HG02981 (cell line): ENCODE data around the gene SH3GL3.

Experiments
- ATAC-seq: cut with Tn5 transposase; IDR thresholded peaks from one replicate; pipeline ENCODE4 v1.9.1; 2021; ENCODE audit warnings: mild to moderate bottlenecking, moderate library complexity; ENCODE audit not compliant: unreplicated experiment

Gene SH3GL3

DNA sequence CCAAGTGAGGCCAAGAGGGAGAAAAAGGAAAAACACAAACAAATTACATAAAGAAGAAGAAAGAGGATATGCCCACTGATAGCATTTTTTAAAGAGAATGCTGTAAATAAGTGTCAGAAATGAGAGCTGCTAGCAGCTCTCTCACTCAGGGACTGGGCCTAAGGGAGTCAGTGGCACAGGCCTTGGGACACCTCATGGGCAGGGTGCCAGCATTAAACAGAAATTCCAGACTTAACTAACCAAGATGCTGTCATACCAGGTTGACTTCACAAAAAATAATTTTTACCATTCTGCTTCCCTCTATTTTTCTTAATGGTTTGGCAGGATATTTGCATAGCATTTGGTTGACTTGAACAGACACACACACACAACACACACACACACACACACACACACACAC, 114.5 kb downstream of the SH3GL3 start:
- ATAC-seq, result no peak

DNA sequence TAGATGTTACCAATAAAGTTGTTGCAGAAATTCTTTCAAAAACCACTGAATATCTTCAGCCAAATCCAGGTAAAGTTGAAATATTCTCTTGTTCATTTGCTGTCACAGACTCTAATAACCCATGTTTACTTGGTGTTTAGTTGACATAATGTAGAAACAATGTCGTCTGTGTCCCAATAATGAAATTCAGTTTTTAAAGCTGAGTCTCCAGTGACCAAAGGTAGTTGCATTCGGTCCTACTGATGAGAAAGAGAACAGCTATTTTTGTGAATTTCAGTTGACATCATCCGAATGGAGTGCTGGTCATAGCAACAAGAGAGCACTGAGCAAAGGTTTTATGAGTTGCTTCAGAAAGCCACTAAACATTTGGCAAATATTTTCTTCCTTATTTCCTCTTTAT, 118.0 kb downstream of the SH3GL3 start:
- no peak for ATAC-seq

- ATAC-seq, result no peak
These were observed 118.5 kb downstream of the SH3GL3 start for GRCh38 chr15:83565553-83566159.

GRCh38 chr15:83567318-83567717, 120.2 kb downstream of the SH3GL3 start:
- ATAC-seq, result no peak

GRCh38 chr15:83569341-83569740, 122.2 kb downstream of the SH3GL3 start:
- no peak for ATAC-seq

DNA sequence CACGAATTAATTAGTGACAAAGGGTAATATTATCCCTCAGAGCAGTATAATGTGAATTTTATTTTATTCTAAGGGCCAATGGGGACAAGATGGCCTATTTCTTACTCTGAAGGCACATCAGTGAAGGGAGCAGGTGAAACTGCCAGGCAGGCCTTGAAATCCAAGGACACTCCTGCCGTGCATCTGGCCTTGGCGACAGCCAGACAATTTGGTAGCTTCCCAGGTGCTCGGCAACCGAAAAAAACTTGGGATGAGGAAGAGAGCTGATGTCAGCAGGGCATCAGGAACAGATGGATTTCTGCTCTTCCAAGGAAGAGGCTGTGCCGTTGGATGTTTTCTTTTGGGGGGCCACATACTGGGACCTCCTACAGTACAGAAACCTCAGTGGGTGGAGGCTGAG, 123.6 kb downstream of the SH3GL3 start:
- ATAC-seq, result no peak

DNA sequence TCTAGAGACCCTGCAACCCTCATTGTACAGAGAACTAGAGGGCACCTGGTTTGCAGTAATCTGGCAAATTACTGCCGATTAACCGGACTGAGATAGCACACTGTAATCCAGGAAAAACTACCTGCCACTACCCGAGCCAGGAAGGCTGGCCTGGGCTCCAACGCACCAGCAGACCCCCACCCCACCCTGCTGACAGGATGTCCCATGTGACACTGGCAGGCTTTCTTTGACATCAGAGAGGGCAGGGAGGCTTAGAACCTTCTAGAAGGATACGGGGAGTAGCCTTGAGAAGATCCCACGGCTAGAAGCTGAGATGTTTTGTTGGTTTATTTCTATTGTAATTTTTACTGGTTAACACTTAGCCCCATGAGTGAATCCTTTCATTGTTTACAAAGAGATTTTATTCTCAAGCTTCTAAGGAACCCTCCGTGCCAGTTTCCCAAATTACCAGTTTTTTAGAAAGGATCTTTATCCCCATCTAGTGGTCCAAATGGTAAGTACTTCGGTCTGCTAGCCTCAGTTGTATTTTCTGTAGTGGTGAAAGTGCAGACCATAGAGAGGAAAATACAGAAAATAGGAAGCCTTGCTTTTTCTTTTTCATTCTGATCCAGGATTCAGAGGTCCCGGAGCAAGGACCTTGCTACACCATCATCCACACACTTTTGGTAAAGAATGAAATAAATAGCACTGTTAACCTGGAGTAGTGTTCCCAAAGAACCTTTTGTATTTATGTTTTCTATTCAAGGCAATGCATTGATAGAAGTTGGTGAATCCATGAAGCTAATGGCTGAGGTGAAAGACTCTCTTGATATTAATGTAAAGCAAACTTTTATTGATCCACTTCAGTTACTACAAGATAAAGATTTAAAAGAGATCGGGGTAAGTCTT, 124.9 kb downstream of the SH3GL3 start:
- ATAC-seq, result no peak

- no peak for ATAC-seq
These were observed 127.2 kb downstream of the SH3GL3 start for GRCh38 chr15:83574345-83574744.

DNA sequence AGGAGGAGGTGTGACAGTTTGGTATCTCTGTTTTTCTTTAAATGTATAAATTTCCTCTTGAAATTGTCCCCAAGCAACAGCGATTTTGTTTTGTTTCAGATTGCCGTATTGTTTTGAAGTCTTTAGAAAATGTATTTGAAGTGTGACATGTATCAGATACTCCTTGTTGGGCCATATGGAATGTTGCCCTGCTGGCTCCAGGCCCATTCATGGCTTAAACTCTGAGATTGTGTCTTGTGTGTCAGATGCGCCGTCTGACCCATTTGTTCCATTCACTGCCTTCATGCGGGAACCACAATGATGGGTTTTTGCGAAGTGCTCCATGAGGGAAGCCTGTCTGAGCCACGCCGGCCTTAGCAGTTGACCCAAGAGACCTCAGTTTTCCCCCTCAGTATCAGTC, 131.6 kb downstream of the SH3GL3 start:
- ATAC-seq, result no peak

- no peak for ATAC-seq
These were observed 134.2 kb downstream of the SH3GL3 start for GRCh38 chr15:83581381-83581780.

- no peak for ATAC-seq
These were observed 135.2 kb downstream of the SH3GL3 start for GRCh38 chr15:83582381-83582780.

DNA sequence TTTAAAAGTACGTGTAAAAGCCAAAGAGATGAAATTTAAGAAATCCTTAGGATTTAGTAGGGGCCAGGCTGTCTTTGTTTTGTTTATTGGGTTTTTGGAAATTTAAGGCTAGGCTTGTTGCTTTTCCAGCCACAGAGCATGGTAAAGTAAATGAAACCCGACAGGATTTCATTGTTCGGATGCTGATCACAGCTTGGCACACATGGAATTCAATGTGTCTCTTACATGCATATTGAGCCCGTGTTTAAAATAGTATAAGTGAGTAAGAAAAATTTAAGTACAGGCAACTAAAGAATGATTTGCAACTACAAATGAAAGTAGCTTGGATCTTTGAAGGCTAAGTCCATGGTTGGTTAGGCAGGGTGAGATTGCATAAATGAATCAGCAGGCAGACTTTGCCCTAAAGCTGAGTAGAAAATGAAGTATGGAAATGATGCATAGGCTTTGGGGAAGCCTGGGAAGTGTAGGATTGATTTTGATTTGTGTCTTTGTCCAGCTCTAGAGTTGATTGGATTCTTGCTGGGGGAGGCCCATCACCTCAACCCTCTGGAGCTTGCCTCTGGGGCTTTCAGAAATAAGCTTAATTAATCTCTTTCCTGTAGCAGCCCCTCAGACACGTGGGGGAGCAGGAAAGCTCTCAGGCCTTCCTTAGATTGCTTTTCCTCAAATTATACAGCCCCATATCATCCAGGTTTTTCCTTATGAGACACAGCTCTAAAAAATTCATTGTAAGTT, 138.6 kb downstream of the SH3GL3 start:
- no peak for ATAC-seq

DNA sequence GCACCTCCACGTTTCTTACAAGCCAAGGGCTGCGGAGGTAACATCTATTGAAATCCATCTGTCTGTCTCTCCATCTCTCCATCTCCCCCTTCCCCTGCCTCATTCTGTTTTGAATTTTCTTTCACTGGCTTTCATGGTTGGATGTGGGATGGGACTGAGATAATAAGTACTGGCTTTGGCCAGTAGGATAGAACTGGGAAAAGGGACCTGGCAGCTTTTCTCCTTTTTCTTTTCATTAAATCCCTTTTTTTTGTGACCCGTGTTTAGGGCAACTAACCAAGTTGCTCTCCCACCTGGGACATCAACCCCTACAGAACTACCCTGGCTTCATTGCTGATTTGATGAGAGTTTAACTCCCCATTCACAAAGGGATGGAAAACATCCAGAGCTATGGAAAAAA, 139.9 kb downstream of the SH3GL3 start:
- no peak for ATAC-seq

GRCh38 chr15:83588441-83588840, 141.3 kb downstream of the SH3GL3 start:
- ATAC-seq, result no peak

DNA sequence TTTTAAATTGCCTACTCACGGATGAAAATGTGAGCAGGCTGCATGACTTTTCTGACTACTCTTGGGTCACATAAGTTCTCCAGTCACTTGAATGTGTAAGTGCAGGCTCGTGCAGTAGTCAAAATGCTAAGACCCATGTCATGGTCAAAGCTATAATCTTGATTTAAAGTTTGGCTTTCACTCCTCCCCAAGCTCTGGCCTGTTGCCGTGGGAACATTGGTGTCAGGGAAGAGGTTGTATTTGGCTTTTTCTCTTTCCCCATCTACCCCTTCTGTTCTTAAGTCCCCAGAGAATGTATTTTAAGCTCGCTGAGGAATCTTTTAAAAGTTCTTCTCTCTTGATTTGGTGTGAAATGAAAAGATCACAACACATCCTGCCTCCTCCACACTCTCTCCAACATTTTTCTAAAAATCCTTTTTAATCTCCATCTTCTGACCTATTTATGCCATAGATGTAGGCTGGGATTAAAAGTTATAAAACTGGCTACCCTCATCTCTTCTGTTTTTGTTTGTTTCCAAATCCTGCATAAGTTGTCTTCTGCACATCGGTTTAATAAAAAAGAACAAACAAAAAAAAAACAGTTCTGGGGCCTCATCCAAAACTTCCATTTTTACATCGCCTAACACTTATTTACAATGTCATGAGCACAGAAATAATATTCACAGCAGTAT, 145.4 kb downstream of the SH3GL3 start:
- no peak for ATAC-seq

DNA sequence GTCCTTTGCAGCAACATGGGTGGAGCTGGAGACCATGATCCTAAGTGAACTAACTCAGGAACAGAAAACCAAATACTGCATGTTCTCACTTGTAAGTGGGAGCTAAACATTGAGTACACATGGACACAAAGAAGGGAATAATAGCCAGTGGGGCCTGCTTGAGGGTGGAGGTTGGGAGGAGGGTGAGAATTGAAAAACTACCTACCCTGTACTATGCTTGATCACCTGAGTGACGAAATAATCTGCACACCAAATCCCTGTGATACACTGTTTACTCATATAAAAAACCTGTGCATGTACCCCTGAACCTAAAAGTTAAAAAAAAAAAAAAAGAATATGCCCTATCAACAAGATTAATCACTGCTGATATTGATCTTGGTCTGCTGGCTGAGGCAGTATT, 148.1 kb downstream of the SH3GL3 start:
- no peak for ATAC-seq

GRCh38 chr15:83598031-83598430, 150.9 kb downstream of the SH3GL3 start:
- no peak for ATAC-seq

GRCh38 chr15:83602021-83602420, 154.9 kb downstream of the SH3GL3 start:
- no peak for ATAC-seq

DNA sequence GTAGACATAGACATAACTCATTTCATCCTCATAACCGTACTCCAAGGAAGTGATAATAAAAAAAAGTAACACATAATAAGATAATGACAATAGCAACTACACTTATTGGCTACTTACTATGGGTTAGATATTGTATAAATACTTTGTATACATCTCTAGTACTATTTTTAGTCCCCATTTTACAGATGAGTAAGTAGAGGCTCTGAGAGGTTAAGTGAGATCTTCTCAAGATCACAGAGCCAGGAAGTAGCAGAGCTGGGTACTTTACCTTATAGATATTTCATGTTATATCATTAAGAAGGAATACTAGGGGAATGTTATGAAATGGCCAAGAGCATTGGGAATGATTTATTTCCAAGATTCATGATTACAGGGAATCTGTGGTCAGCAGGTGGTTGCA, 157.4 kb downstream of the SH3GL3 start:
- ATAC-seq, result no peak

GRCh38 chr15:83605111-83605945, 158.2 kb downstream of the SH3GL3 start:
- ATAC-seq, result no peak
